Fibroblast of lung (primary cell): ENCODE measurements around the gene SOX10. TPM values are rescaled to one million over a fixed set of nuclear protein-coding genes. Genes with fewer than 3 reads are reported as not detected.

Experiments
- DNase-seq, 2 donors: peaks; one replicate each; pipeline versions ENCODE4 v3.0.0 to v3.0.0-alpha.2; 2010; ENCODE audit warnings: low read depth in 2 of 2
- H2AFZ ChIP-seq: 2 replicates; pipeline ENCODE4 v1.5.1; 2012; ENCODE audit warnings: low read length, control low read depth, inconsistent platforms
- H3K27ac ChIP-seq: 2 replicates; pipeline ENCODE4 v1.5.1; 2011; ENCODE audit warnings: low read length, control low read depth; ENCODE audit not compliant: insufficient read depth
- H3K27me3 ChIP-seq: 2 replicates; pipeline ENCODE4 v1.5.1; 2011; ENCODE audit warnings: mild to moderate bottlenecking, low read length; ENCODE audit not compliant: control insufficient read depth, insufficient read depth
- H3K36me3 ChIP-seq: 2 replicates; pipeline ENCODE4 v1.5.1; 2011; ENCODE audit warnings: low read length; ENCODE audit not compliant: control insufficient read depth, insufficient read depth
- H3K4me1 ChIP-seq: 2 replicates; pipeline ENCODE4 v1.5.1; 2011; ENCODE audit warnings: low read length; ENCODE audit not compliant: control insufficient read depth, insufficient read depth; ENCODE audit errors: extremely low read depth
- H3K4me2 ChIP-seq: 2 replicates; pipeline ENCODE4 v1.5.1; 2011; ENCODE audit warnings: low read length, control low read depth; ENCODE audit not compliant: insufficient read depth; ENCODE audit errors: extremely low read depth
- H3K4me3 ChIP-seq, 4 experiments: fragments of 200-600 bp in 1 of 4; sonication (generic) in 1 of 4; replicated peaks in 1 of 4; 2 replicates each; pipeline ENCODE4 v1.5.1; 2011 to 2016; ENCODE audit warnings: low read length in 4 of 4, low read depth in 3 of 4, mild to moderate bottlenecking in 3 of 4, control low read depth in 2 of 4, inconsistent platforms in 1 of 4, mixed read lengths in 1 of 4; ENCODE audit not compliant: insufficient read depth in 1 of 4; ENCODE audit errors: control extremely low read depth in 1 of 4
- H3K79me2 ChIP-seq: 2 replicates; pipeline ENCODE4 v1.5.1; 2012; ENCODE audit warnings: mild to moderate bottlenecking, low read length, inconsistent platforms; ENCODE audit not compliant: control insufficient read depth, insufficient read depth
- H3K9ac ChIP-seq: 2 replicates; pipeline ENCODE4 v1.5.1; 2011; ENCODE audit warnings: mild to moderate bottlenecking, low read length, control low read depth; ENCODE audit not compliant: insufficient read depth
- H3K9me3 ChIP-seq: 2 replicates; pipeline ENCODE4 v1.5.1; 2012; ENCODE audit warnings: low read depth, low read length; ENCODE audit not compliant: control insufficient read depth, insufficient read depth
- H4K20me1 ChIP-seq: 2 replicates; pipeline ENCODE4 v1.5.1; 2011; ENCODE audit warnings: low read length; ENCODE audit not compliant: control insufficient read depth, insufficient read depth; ENCODE audit errors: extremely low read depth
- EZH2 ChIP-seq: IDR thresholded peaks from 2 replicates; pipeline ENCODE4 v1.5.1; 2012; ENCODE audit warnings: low read length, control low read depth, mild to moderate bottlenecking; ENCODE audit errors: missing control alignments
- polyA plus RNA-seq, 2 donors: library from polyadenylated mRNA; depleted of rRNA in 1 of 2; stranded (reverse) in 1 of 2; unstranded in 1 of 2; fragments of >200 nt; gene quantifications; 2 replicates each; pipeline ENCODE4 v1.2.1, GENCODE V29; 2011 to 2012; ENCODE audit warnings: missing spikeins in 1 of 2
- total RNA-seq: library from RNA; depleted of rRNA; stranded (reverse); fragments of >200 nt; gene quantifications from 2 replicates; pipeline ENCODE4 v1.2.1, GENCODE V29; 2014
- TF ChIP-seq, protein P1 (sequence below), 2 donors: IDR thresholded peaks in 1 of 2; conservative IDR thresholded peaks in 1 of 2; 1 replicate in 1 of 2; 2 replicates in 1 of 2; pipeline ENCODE4 v1.5.1; 2011 to 2012; ENCODE audit warnings: low read length in 2 of 2, control low read depth in 1 of 2, inconsistent platforms in 1 of 2, low read depth in 1 of 2, mild to moderate bottlenecking in 1 of 2

The SOX10 gene
- total and polyA plus RNA-seq, 2 donors (not counting 1 experiment from before 2014, with no cell fraction given): not detected

DNA sequence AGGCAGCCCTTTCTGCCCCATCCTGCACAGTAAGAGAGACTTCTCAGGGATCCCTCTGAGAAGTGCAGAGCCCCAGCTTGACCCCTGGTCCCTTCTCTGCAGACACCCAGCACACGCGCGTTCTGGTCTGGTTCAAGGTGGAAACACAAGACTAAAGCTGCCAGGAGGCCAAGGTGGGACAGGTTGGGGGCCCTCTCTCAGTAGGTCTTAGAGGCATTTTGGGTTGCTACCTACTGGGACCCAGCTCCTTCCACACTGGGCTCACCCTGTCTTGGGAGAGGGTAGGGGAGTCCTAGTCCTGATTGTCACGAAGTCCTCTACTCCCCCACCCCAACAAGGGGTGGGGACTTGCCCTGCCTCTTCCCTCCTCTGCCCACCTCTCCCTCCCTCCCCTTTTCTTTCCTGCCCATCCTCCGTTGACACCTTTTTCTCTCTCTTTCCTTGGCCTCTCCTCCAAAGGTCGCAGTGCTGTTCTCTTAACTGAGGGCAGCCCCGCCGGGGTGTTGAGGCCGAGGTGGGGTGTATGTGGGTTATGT, 763 bp upstream of the SOX10 start:
- H2AFZ ChIP-seq: no peak overlapping the region
- no peak overlapping the region for H3K4me3 ChIP-seq

DNA sequence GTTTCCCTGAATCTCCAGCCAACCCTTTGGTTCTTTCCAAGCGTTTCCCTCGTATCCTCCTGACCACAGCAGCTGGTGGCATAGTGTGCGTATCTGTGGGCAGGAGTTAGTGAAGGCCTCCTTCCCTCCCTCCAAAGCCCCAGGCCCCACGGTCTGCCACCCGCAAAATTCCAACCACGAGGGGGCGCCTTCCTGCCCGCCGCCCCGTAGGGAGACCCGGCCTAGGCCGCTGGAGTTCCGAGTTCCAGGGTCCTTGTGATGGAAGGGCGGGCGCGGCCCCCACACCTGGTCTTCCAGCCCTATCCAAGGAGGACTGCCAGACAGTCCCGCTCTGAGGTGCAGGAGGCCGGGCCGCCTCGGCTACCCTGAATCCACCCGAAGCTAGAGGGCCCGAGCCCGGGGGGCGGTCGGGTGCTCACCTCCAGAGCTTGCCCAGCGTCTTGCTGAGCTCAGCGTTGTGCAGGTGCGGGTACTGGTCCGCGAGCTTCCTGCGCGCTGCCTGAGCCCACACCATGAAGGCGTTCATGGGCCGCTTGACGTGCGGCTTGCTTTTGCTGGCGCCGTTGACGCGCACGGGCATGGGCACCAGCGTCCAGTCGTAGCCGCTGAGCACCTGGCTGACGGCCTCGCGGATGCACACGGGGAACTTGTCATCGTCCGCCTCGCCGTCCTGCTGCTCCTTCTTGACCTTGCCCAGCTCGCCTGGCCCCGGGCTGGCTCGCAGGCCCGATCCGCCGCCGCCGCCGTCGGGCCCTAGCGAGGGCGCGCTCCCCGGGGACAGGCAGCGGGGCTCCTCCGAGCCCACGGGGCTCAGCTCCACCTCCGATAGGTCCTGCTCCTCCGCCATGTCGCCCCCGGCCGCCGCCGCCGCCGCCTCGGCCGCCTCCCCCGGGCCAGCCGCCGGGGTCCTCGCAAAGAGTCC, 1.2 kb downstream of the SOX10 start:
- Histone ChIP-seq H4K20me1 (no peaks in the 10 kb centered on the region), H3K79me2 (no peaks in the 10 kb centered on the region), H3K9ac (no peak overlapping the region), H3K4me1 (no peaks in the 10 kb centered on the region), H3K4me3 (no peak overlapping the region), H3K27me3 (no peaks in the 10 kb centered on the region), H3K27ac (no peak overlapping the region), H3K4me2 (no peak overlapping the region), H3K9me3 (no peaks in the 10 kb centered on the region), H2AFZ (no peak overlapping the region), H3K36me3 (no peaks in the 10 kb centered on the region)
- DNase-seq: no peak
- no peak for TF ChIP-seq EZH2
- TF ChIP-seq, protein P1, sequence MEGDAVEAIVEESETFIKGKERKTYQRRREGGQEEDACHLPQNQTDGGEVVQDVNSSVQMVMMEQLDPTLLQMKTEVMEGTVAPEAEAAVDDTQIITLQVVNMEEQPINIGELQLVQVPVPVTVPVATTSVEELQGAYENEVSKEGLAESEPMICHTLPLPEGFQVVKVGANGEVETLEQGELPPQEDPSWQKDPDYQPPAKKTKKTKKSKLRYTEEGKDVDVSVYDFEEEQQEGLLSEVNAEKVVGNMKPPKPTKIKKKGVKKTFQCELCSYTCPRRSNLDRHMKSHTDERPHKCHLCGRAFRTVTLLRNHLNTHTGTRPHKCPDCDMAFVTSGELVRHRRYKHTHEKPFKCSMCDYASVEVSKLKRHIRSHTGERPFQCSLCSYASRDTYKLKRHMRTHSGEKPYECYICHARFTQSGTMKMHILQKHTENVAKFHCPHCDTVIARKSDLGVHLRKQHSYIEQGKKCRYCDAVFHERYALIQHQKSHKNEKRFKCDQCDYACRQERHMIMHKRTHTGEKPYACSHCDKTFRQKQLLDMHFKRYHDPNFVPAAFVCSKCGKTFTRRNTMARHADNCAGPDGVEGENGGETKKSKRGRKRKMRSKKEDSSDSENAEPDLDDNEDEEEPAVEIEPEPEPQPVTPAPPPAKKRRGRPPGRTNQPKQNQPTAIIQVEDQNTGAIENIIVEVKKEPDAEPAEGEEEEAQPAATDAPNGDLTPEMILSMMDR (conservative IDR thresholded peaks at IDR 0.05 in 1 of 2, IDR thresholded peaks at IDR 0.05 in 1 of 2; ENCODE audit: low read depth in 1 of 2, low read length in 2 of 2): no peak

More for the DNA sequence above, 763 bp upstream of the SOX10 start:
- Histone ChIP-seq H3K36me3 (no peaks in the 10 kb centered on the region), H3K9ac (no peak overlapping the region), H3K79me2 (no peaks in the 10 kb centered on the region), H3K4me2 (no peak overlapping the region), H3K4me1 (no peaks in the 10 kb centered on the region), H3K27ac (no peak overlapping the region), H3K9me3 (no peaks in the 10 kb centered on the region), H4K20me1 (no peaks in the 10 kb centered on the region), H3K27me3 (no peaks in the 10 kb centered on the region)
- no peak for TF ChIP-seq EZH2
- TF ChIP-seq, protein P1 (conservative IDR thresholded peaks at IDR 0.05 in 1 of 2, IDR thresholded peaks at IDR 0.05 in 1 of 2; ENCODE audit: low read depth in 1 of 2, low read length in 2 of 2): no peak
- DNase-seq: no peak

DNA sequence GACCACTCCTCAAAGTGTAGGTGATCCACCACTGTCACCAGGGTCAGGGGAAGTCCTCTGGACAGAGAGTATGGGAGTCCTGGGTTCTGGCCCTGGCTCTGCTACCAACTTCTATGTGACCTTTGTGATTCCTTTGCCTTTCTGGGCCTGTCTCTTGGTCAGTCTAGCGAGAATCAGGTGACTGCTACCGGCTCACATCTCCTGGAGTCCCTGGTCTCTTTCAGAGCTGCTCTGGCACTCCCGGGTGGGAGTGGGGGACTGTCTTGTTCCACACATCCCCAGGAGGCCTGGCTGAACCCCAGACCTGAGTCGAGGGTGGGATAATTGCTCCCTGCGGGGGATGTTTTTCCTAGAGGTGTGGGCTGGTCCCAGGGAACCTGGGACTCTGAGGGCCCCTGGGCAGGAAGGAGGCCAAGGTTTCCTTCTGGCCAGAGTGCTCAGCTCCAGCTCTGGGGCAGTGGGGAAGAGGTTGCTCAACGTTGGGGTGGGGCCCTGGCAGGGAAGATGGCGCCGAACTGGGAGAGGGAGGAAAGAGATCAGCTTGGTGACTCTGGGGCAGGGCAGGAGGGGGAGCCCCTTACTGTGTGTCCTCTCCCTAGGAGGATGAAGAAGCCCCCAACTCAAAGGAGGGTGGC, 2.1 kb downstream of the SOX10 start:
- Histone ChIP-seq H3K4me2 (no peak overlapping the region), H3K4me1 (no peaks in the 10 kb centered on the region), H3K9ac (no peak overlapping the region), H3K27ac (no peak overlapping the region), H3K36me3 (no peaks in the 10 kb centered on the region), H4K20me1 (no peaks in the 10 kb centered on the region), H3K4me3 (no peak overlapping the region), H2AFZ (no peak overlapping the region), H3K79me2 (no peaks in the 10 kb centered on the region), H3K9me3 (no peaks in the 10 kb centered on the region), H3K27me3 (no peaks in the 10 kb centered on the region)
- DNase-seq: no peak
- TF ChIP-seq, protein P1 (conservative IDR thresholded peaks at IDR 0.05 in 1 of 2, IDR thresholded peaks at IDR 0.05 in 1 of 2; ENCODE audit: low read depth in 1 of 2, low read length in 2 of 2): no peak
- TF ChIP-seq EZH2: no peak
